Suprapubic skin (tissue), 4 donors: ENCODE results near the gene UNC13B.
"Not testable (repeated sequence)": the region's sequence is repeated elsewhere in the genome, so short reads cannot be mapped to it uniquely, and the experiment has no call there.

ENCODE experiments used
- EP300 ChIP-seq: sonication (generic); formaldehyde crosslinking; IDR thresholded peaks from one replicate; pipeline ENCODE4 v1.6.1; 2017; ENCODE audit warnings: antibody characterized with exemption
- POLR2AphosphoS5 ChIP-seq, 3 donors: sonication (generic); formaldehyde crosslinking; IDR thresholded peaks; one replicate each; pipeline ENCODE4 v1.6.1; 2017; ENCODE audit warnings: antibody characterized with exemption in 3 of 3
- TF ChIP-seq, protein P1 (sequence below), 2 donors: fragments of 200-600 bp in 1 of 2; fragments of 450-650 bp in 1 of 2; sonication (generic) in 1 of 2; IDR thresholded peaks; one replicate each; pipeline ENCODE4 v1.5.1; 2016 to 2019; ENCODE audit warnings: antibody characterized with exemption in 2 of 2, mild to moderate bottlenecking in 1 of 2, moderate library complexity in 1 of 2

DNA sequence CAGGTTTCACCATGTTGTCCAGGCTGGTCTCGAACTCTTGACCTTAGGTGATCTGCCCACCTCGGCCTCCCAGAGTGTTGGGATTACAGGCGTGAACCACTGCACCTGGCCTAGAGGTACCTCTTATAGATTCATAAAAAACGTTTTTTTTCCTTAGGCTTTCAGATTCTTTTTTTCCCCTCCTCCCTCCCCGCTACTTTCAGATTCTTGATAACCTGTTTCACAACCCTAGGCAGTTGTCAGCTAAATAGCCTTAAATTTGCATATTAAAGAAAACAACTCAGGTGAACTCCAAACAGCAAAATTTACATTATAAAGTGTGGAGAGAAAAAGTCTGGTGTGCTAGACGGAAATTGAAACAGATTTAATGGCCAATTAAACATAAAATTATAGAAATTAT is 4.0 kb upstream of the UNC13B start:
- not testable (repeated sequence) for TF ChIP-seq POLR2AphosphoS5 (IDR thresholded peaks at IDR 0.05); EP300
- TF ChIP-seq, protein P1, sequence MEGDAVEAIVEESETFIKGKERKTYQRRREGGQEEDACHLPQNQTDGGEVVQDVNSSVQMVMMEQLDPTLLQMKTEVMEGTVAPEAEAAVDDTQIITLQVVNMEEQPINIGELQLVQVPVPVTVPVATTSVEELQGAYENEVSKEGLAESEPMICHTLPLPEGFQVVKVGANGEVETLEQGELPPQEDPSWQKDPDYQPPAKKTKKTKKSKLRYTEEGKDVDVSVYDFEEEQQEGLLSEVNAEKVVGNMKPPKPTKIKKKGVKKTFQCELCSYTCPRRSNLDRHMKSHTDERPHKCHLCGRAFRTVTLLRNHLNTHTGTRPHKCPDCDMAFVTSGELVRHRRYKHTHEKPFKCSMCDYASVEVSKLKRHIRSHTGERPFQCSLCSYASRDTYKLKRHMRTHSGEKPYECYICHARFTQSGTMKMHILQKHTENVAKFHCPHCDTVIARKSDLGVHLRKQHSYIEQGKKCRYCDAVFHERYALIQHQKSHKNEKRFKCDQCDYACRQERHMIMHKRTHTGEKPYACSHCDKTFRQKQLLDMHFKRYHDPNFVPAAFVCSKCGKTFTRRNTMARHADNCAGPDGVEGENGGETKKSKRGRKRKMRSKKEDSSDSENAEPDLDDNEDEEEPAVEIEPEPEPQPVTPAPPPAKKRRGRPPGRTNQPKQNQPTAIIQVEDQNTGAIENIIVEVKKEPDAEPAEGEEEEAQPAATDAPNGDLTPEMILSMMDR (IDR thresholded peaks at IDR 0.05): not testable (repeated sequence)
